HG02943 (cell line): ENCODE results near the gene DPH7.
"Not testable (repeated sequence)": the region's sequence is repeated elsewhere in the genome, so short reads cannot be mapped to it uniquely, and the experiment has no call there.

Source experiments
- ATAC-seq: cut with Tn5 transposase; IDR thresholded peaks from one replicate; pipeline ENCODE4 v1.9.1; 2021; ENCODE audit warnings: mild to moderate bottlenecking, low read depth, moderate library complexity; ENCODE audit not compliant: unreplicated experiment

The DPH7 gene

DNA sequence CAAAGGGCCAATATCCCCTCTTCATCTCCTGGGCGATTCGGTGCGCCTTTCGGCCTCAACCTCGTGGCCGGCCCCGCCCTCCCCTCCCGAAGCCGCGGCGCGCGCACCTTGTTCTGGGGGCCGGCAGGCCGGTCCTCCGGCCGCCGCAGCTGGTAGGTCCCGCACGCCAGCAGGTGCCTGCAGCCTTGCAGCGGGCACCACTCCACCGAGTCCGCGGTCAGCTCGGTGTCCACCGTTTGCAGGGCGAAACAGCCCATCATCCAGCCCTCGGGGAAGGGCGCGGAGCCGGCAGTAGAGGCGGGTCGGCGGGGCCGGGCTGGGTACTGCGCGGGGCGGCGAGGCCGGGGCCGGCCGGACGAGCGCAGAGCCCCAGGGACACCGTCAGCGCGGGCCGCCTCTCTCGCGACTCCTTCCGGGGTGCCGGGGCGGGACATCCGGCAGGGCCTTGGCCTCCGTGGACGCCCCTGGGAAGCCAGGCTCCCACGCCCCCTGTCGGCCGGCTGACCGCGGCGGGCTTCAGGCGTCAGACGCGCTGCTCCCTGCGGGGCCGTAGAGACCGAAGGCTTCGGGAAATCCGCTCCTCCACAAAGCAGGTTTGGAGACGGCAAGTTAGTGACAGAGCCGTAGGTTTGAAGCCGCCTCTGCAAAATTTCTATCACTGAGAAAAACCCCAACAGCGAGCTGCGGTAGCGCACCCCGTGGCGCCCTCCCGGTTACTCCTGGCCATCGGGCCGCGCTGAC lies at the start of gene DPH7:
Gene DPH7 (minus strand): TSS at position 408 of the 741 bp plus-strand sequence. CDS start 148 bp downstream, at position 260.
- peak; percentile 77 for ATAC-seq

DNA sequence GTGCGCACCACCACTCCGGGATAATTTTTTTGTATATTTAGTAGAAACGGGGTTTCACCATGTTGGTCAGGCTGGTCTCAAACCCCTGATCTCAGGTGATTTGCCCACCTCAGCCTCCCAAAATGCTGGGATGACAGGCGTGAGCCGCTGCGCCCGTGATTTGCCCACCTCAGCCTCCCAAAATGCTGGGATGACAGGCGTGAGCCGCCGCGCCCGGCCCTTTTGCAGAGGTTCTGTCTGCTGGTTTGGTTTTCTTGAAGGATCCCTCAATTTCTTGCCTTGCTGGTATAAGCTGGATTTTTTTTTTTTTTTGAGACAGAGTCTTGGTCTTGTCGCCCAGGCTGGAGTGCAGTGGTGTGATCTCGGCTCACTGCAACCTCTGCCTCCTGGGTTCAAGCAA lies 48.7 kb upstream of the DPH7 start:
- ATAC-seq = not testable (repeated sequence)

DNA sequence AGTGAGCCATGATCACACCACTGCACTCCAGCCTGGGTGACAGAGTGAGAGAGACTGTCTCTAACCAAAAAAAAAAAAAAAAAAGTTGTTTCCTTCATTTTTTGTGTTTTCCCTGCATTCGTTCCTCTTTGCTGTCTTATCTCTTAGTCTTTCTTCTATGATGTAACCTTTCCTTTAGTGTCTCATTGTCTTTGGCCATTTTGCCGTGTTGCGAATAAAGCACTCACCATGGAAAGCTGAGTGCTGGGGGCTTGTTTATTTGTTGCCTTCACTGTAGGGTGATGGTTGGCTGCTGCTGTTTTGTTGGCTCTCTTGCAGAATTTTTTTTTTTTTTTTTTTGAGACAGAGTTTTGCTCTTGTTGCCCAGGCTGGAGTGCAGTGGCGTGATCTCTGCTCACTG lies 47.7 kb upstream of the DPH7 start:
- no peak for ATAC-seq

DNA sequence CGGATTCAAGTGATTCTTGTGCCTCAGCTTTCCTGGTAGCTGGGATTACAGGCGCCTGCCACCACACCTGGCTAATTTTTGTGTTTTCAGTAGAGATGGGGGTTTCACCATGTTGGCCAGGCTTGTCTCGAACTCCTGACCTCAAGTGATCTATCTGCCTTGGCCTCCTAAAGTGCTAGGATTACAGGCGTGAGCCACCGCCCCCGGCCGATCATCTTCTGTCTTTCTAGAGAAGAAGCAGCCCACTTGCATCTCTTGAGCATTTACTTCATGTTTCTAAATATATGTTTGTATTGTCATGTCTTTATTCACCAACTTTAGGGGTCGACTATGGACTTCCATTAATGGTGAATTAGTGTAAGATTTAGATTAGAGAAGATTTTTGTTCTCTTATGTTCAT lies 43.5 kb upstream of the DPH7 start:
- not testable (repeated sequence) for ATAC-seq

DNA sequence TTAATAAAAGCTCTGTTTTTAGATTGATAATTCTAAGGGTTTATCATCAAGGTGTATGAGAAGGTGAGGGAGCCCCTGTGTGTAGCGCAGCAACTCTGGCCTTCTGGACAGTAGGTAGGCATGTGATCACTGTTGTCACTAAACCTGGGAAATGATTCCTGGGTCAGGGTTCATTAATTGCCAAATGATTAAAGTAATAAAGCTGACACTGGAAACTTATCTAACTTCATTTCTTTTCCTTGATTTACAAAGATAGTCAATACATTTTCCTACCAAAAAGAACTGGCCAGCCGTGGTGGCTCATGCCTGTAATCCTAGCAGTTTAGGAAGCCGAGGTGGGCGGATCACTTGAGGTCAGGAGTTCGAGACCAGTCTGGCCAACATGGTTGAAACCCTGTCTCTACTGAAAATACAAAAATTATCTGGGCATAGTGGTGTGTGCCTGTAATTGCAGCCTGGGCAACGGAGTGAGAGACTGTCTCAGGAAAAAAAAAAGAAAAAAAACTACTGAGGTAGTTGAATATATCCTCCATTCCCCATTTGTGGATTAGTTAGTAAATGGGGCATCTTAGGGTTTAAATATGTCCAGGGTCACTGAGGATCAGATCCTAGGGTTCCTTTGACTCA lies 42.5 kb upstream of the DPH7 start:
- ATAC-seq = no peak

DNA sequence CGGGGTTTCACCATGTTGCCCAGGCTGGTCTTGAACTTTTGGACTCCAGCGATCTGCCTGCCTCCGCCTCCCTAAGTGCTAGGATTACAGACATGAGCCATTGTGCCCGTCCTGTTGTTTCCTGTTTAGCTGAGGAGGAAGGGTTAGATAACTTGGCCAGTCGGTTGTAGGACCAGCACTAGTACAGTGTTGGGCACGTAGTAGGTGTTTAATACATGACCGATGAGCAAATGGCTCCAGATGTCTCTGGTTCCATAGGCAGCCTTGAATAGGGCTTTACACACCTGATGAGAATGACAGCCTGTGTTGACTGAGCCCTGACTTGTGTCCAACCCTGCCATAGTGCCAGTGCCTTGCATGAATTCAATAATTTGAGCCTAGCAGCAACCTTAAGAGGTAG lies 41.9 kb upstream of the DPH7 start:
- ATAC-seq = no peak

DNA sequence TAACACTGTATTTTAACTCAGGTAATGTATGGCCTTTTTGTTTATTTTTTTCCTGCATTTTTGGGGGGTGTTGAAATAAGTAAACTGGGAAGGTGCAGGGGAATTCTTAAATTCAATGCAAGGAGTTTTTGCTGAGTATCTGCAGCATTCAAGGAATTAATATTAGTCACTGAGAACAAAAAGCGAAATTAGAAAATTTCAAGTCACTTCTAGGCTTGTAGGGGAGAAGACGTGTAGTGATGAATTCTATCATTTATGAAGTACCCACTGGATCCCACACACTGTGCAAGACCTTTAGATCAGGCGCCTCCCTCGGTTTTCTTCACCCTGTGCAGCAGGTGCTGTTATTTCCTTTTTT lies 41.3 kb upstream of the DPH7 start:
- no peak for ATAC-seq

DNA sequence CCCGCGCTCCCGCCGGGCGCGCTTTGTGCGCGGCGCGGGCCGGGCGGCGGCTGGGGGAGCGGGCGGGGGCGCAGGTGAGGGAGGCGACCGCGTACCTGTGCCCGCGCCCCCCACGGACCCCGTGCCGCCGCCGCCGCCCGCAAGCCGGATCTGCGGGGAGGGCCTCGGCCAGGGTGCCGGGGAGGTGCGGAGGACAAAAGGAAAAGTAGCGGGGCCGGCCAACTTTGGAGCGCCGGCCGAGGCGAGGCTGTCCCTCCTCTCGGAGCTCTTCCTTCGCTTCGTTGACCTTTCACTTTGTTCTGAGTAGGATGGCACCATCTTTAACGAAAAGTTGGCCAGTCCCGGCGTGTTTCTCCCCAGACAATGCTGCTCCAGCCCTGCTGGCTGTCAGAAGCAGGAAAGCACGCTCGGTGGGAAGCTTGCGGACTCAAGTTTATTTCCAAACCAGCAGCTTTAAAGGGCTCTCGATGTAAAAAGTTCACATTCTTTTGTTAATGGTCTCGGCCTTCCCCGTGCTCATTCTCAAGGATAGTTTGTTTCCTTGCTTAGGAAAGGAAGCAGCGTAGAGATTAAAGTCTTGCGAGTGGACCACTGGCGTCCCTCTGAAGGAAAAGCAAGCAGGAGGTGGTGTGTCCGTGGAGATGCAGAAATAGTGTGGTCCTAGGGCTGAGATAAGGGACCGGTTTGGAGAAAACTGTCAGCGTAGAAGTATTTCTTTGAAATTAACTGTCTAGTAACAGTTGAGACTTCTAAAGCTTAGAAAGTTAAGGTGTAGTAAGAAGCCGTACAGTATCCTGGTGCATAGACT lies 40.7 kb upstream of the DPH7 start:
- peak; percentile 24 for ATAC-seq

DNA sequence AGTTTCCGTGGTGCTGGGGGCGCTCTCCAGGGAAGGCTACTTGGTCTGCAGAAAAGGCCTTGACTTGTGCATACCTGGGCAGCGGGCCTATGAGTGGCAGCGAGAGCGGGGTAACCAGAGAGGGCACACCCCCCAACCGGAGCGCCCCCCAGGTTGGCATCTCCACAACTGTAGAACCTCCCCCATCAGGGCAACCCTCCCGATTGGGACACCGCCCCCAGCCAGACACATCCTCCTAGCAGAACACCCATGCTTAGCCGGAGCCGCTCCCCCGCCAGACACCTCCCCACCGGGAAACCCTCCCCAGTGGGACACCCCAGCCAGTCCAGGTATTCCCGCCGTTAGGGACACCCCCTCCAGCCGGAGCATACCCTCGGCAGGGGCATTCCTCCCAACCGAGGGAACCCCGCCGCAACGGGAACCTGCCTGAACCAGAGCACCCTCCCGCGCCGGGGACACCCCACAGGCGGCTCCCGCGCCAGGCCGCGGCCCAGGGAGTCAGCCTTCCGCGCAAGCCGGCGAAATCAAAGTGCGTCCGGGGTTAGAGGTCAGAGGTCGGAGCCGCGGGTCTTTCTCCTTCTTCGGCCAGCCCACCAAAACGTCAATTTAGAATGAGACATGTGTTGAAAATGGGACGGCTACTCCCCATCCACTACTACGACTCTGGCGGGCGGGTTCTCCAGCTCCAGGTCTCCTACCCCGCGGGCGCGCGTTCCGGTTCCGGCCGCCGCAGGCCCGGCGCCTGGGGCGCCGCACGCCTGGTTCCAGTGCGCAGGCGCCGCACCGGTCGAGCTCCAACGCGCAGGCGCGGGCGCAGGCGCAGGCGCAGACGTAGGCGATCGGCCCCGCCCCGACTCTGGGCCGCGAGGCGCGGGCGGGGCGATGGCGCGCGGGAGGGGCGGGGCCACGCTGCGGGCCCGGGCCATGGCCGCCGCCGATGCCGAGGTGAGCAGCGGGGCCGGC lies 39.7 kb upstream of the DPH7 start, which contains the start of gene EHMT1:
Gene EHMT1 (plus strand): TSS at position 901 of the 963 bp plus-strand sequence. CDS start 24 bp downstream, at position 925.
- ATAC-seq = peak; percentile 55

DNA sequence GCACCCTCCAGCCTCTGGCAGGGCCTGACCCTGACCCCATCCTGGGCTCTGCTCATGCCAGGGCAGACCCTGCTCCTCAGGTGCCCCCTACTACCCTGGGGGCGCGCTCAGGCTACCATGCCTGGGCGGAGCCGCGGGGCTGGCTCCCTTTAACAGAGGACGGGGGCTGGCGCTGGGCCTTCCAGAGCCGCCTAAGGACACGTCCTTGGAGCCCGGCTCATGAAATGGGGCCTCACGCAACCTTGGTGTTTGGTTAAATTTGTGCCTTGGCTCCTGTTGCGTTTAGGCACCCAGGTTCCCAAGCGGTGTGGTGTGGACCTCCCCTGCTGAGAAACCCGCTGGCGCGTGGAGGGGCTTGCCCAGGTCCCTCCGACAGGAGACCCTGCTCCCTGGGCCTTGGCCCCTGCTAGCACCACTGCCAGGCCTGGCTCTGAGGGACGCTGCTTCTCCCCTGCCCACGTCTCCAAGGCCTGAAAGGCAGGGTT lies 36.7 kb upstream of the DPH7 start:
- no peak for ATAC-seq

DNA sequence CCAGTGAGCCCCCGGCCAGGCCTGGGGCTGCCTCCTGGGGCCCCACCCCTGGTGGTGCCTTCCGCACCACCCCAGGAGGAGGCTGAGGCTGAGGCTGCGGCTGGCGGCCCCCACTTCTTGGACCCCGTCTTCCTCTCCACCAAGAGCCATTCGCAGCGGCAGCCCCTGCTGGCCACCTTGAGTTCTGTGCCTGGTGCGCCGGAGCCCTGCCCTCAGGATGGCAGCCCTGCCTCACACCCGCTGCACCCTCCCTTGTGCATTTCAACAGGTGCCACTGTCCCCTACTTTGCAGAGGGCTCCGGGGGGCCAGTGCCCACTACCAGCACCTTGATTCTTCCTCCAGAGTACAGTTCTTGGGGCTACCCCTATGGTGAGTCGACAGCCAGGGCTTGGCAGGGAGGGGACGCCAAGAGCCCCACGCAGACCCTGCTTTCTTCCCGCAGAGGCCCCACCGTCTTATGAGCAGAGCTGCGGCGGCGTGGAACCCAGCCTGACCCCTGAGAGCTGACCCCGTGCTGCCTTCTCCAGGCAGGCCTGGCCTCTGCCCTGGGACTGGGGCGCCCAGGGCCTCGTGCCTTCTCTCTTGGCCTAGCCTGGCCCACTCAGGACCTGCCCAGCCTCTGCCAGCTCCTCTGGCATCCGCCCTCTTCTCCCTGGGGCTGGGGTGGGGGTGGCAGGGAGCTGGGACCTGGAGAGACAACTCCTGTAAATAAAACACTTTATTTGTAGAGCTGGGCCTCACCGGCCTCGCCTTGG lies 36.1 kb upstream of the DPH7 start:
- no peak for ATAC-seq

DNA sequence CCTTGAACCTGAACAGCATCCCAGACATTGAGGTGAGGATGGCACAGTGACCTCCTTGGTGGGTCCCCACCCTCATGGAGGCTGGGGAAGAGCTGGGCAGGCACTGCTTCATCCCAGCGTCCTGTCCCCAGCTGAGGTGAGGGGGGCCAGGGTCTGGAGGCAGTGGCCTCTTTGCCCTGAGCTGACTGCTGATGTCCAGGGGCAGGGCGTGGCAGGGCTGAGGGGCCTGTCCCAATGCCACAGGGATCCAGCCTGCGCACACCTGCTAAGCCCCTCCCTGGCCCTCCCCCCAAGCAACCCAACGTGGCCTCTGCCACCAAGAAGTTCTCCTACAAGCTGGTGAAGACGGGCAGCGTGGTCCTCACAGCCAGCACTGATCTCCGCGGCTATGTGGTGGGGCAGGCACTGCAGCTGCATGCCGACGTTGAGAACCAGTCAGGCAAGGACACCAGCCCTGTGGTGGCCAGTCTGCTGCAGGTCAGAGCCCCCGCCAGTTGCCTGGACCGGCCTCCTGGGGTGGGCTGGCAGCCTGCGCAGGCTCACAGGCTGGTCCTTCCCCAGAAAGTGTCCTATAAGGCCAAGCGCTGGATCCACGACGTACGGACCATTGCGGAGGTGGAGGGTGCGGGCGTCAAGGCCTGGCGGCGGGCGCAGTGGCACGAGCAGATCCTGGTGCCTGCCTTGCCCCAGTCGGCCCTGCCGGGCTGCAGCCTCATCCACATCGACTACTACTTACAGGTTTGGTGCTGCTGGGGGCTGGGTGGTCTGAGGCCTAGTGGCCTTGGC lies 35.2 kb upstream of the DPH7 start:
- ATAC-seq = no peak

DNA sequence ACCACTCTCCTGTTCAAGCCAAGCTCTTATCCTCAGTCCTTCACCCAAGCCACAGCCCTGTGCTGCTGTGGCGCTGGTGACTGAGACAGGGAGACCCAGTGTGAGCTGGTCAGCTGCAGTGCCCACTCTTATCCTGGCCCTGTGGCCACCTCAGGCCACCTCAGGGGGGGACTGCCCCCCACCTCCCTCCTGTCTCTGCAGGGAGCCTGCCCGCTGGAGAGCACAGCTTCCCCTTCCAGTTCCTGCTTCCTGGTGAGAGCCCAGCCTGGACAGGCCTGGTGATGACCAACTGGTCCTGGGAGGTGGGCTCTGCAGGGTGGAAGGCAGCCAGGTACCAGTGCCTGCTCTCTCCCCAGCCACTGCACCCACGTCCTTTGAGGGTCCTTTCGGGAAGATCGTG lies 34.5 kb upstream of the DPH7 start:
- no peak for ATAC-seq

DNA sequence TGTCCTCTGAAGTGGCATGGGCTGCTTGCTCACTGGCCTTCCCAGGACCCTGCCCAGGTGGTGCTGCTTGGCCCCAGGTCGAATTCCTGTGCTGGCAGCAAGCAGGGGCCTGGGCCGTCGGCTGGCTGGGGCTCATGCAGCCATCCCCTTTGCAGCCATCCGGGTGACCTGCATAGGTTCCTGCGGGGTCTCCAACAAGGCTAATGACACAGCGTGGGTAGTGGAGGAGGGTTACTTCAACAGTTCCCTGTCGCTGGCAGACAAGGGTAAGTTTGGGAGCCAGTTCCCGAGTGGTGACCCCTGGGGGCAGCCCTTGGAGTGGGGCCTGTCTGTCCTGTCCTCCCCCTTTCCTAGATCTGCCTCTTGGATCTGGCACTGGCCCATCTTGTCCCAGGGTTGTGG lies 34.0 kb upstream of the DPH7 start:
- no peak for ATAC-seq

DNA sequence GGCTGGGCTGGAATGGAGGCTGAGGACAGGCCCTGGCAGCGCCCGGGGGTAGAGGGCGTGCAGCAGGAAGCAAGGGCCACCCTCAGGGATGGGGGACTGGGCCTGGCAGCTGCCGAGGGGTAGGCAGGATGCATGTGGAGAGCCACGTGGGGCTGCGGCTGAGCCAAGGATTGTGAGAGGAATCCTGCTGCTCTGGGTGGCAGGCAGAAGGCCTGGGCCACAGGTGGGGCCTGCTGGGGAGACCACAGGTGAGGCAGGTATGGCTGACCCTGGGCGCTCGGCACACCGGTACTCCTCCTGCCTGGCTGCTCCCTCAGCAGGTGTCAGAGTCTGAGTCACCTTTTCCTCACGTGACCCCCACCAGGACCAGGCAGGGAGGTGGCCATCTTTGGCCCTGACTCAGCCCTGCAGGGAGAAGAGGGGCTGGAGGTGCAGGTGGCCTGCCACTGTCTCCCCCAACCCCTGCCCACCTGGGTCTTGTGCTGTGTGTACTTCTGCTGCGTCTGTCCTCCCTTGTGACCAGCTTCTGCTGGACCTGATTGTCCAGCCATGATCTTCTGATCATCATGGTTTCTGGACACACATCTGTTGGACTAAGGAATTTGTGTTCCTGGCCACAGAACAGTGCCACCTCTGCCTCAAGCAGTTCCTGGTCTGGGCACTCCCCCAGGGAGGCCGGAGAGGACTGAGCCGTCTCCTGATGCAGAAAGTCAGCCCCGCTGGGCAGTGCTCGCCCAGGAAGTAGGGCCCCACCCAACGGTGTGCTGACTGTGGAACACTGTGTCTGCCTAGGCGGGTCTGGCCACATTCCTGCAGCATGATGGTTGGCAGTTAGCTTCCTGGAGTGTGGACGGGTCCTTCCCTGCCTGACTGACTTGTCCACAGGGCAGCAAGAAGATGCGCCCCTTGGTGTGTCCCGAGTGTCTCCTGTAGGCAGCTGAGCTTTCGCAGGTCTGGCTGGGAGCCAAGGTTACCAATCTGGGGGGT lies 33.2 kb upstream of the DPH7 start:
- ATAC-seq = no peak

DNA sequence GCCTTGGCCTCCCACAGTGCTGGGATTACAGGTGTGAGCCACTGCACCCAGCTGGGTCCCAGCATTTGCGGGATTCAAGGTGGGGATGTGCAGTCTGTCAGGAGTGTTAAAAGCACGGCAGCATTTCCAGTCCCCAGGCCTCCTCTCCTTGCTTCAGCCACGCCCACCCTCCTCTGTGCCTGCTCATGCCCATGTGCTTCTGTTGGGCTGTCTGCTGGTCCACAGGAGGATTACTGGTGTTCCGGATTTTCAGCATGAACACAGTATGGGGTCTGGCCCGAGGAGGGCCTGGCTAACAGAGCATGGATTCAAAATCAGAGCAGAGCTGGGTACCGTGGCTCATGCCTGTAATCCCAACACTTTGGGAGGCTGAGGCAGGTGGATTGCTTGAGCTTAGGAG lies 32.2 kb upstream of the DPH7 start:
- ATAC-seq = no peak

DNA sequence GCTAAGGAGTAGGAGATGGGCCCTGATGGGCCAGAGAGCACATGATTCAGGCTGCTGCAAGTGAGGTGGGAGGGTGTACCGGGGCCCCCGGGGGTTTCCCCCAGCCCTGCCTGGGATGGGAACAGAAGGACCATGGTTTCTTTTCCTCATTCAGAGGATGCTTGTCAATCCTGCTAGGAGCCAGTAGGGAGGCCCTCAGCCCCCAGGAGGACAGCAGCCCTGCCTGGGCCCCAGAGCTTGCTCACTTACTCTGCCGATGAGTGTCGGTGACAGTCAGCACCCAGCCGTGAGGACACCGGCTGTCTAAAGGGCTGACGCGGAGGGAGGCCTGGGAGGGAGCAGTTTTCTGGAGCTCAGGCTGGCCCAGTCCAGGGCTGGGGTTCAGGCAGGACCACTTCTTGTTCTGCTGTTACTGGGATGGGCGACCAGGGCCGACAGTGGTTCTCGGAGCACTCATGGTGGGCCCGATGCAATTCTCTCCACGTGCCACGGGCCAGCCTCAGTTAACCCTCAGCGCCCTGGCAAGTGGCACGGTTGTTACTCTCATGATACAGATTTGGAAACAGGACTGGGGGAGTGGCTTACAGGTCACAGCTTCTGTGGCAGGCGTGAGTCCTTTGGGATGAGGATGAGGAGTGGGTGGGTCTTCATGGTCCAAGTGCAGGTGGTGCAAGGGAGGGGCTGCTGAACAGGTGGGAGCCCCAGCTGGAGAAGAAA lies 28.6 kb upstream of the DPH7 start:
- no peak for ATAC-seq
